Muscle layer of duodenum (tissue), 2 donors: ENCODE measurements around the gene MACROD1.
"Not testable (repeated sequence)": the region's sequence is repeated elsewhere in the genome, so short reads cannot be mapped to it uniquely, and the experiment has no call there.

Experiments used
- H3K27ac ChIP-seq: one replicate; pipeline ENCODE4 v1.7.0; 2013; ENCODE audit warnings: mild to moderate bottlenecking, low read length
- H3K27me3 ChIP-seq: one replicate; pipeline ENCODE4 v1.7.0; 2013; ENCODE audit warnings: low read depth, mild to moderate bottlenecking, control low read depth, low read length
- H3K36me3 ChIP-seq, 2 donors: one replicate each; pipeline ENCODE4 v1.7.0; 2013; ENCODE audit warnings: low read length in 2 of 2, control low read depth in 1 of 2, mild to moderate bottlenecking in 1 of 2; ENCODE audit not compliant: insufficient read depth in 2 of 2, control insufficient read depth in 1 of 2
- H3K4me1 ChIP-seq, 2 donors: one replicate each; pipeline ENCODE4 v1.7.0; 2013; ENCODE audit warnings: low read length in 2 of 2, mild to moderate bottlenecking in 2 of 2, control low read depth in 1 of 2, moderate library complexity in 1 of 2; ENCODE audit not compliant: insufficient read depth in 2 of 2, control insufficient read depth in 1 of 2
- H3K4me3 ChIP-seq, 2 donors: one replicate each; pipeline ENCODE4 v1.7.0; 2013; ENCODE audit warnings: low read length in 2 of 2, low read depth in 1 of 2, mild to moderate bottlenecking in 1 of 2
- H3K9me3 ChIP-seq, 2 donors: one replicate each; pipeline ENCODE4 v1.7.0; 2013; ENCODE audit warnings: low read length in 2 of 2, control low read depth in 1 of 2, mild to moderate bottlenecking in 1 of 2; ENCODE audit not compliant: control insufficient read depth in 1 of 2
- donor health status: healthy.

MACROD1 gene

DNA sequence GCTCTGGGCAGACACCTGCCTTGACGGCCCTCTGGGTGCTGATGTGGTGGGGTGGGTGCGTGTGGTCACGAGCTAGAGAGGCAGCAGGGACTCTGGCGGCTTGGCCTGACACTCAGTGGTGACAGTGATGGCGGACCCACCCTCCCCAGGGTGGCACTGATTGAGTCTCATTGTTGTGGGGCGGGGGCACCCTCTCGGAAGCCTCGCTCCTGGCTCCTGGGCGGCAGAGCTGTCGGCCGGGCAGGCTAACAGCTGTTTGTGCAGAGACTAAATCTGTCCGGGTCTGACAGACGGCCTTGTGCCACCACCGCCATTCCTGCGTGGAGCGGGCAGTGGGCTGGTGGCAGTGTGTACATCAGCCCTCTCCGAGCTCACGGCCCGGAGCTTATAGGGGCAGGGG is 114.6 kb downstream of the MACROD1 start:
- H3K4me3 ChIP-seq, result no peak overlapping the region
- no peak overlapping the region for H3K27ac ChIP-seq
- H3K4me1 ChIP-seq, result peaks cover 0 to 18% of the 10 kb centered on the region in 2 donors

DNA sequence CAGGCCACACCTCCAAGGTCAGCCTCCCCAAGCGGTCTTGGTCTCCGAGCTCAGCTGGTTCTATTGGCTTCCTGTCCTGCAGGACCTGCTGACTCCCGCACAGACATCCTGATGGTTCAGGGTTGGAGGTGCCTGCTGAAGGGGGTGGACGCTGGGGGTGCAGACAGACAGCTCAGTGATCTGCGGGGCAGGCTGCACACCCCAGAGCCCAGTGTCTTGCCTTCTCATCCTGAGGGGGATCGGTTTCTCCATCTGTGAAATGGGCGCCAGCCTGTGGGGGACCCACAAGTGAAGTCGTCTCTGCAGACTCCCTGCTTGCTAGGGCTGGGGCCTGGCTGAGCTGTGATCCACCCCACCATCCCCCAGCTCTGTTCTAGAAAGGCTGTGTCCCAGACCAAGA is 116.4 kb downstream of the MACROD1 start:
- H3K4me1 ChIP-seq, result peaks cover 0 to 5% of the 10 kb centered on the region in 2 donors
- H3K27ac ChIP-seq, result no peak overlapping the region
- H3K36me3 ChIP-seq, result no peaks in the 10 kb centered on the region
- no peaks in the 10 kb centered on the region for H3K27me3 ChIP-seq
- H3K9me3 ChIP-seq, result no peaks in the 10 kb centered on the region
- H3K4me3 ChIP-seq, result no peak overlapping the region

More for the DNA sequence above, 114.6 kb downstream of the MACROD1 start:
- Histone ChIP-seq H3K36me3 (no peaks in the 10 kb centered on the region), H3K27me3 (no peaks in the 10 kb centered on the region), H3K9me3 (no peaks in the 10 kb centered on the region)

DNA sequence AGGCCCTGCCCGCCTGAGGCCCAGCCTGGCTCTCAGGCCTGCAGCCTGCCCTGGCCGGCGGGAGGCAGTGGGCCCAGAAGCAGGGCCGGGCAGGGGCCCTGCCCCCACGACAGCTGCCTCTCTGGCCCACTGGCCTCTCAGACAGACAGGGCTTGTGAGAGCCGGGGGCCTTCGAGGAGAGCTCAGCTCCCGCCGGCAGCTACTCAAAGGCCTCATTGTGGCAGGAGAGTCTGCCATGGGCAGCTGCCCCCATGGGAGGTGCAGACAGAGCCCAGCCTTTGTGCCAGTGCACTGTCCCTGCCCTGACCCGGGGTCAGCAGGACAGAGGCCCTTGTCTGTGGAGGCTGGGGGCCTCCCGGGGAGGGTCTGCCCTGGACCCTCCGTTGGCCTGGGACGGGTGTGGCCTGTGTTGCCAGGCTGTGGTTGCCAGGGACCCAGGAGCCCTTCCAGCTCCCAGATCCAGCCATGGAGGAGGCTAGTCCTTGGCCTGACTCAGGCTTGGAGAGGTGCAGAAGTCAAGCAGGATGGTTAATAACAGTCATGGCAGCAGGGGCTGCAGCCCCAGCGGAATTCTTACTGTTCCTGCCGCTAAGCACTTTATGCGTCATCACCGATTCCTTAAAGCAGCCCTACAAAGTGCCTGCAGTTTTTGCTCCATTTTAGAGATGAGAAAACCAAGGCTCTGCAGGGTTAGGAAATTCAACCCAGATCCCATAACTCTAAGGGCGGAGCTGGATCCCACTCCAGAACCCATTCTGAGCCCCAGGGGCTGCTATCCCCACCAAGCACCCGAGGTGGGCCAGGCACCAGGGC is 117.7 kb downstream of the MACROD1 start:
- no peaks in the 10 kb centered on the region for H3K27me3 ChIP-seq
- H3K27ac ChIP-seq, result no peak overlapping the region
- no peak overlapping the region for H3K4me3 ChIP-seq
- H3K9me3 ChIP-seq, result no peaks in the 10 kb centered on the region
- no peaks in the 10 kb centered on the region for H3K36me3 ChIP-seq
- H3K4me1 ChIP-seq, result peaks cover 0 to 5% of the 10 kb centered on the region in 2 donors

- H3K36me3 ChIP-seq, H3K27ac ChIP-seq, H3K9me3 ChIP-seq, H3K4me1 ChIP-seq, H3K27me3 ChIP-seq, H3K4me3 ChIP-seq: not testable (repeated sequence)
Measured at GRCh38 chr11:64047373-64047772, 118.5 kb downstream of the MACROD1 start.

DNA sequence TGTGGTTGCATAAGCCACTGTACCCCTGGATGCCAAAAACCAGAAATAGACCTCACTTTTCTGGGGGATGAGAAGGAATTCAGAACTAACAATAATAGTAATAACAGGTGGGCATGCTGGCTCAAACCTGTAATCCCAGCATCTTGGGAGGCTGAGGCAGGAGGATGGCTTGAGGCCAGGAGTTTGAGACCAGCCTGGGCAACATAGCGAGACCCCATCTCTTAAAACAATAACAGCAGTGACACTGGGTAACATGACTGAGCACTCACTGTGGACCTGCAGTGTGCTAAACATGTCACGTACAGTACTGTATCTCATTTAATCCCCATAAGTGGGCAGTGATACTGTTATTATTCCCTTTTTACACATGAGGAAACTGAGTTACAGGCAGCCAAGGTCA is 120.2 kb downstream of the MACROD1 start:
- Histone ChIP-seq H3K27ac (no peak overlapping the region), H3K27me3 (no peaks in the 10 kb centered on the region), H3K4me1 (peaks cover 0 to 9% of the 10 kb centered on the region in 2 donors), H3K4me3 (no peak overlapping the region), H3K36me3 (no peaks in the 10 kb centered on the region), H3K9me3 (no peaks in the 10 kb centered on the region)

- H3K27ac ChIP-seq, result no peak overlapping the region
Measured at GRCh38 chr11:64044730-64045393, 121.1 kb downstream of the MACROD1 start.

DNA sequence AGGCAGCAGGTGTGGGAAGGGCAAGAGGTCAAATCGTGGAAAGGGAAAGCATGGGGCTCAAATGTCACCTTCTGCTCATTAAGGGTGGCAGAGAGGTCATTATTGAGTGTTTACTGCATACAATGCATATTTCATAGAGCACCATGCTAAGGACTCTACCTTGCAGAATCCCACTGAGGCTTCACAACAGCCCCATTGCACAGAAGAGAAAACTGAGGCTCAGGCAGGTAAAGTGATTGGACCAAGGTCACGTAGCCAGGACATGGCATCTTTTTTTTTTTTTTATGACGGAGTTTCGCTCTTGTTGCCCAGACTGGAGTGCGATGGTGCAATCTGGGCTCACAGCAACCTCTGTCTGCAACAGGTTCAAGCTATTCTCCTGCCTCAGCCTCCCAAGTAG is 122.4 kb downstream of the MACROD1 start:
- H3K27me3 ChIP-seq, result no peaks in the 10 kb centered on the region
- no peak overlapping the region for H3K4me3 ChIP-seq
- H3K36me3 ChIP-seq, result no peaks in the 10 kb centered on the region
- peaks cover 0 to 9% of the 10 kb centered on the region in 2 donors for H3K4me1 ChIP-seq
- H3K9me3 ChIP-seq, result no peaks in the 10 kb centered on the region
- H3K27ac ChIP-seq, result no peak overlapping the region

More at GRCh38 chr11:64044730-64045393, 121.1 kb downstream of the MACROD1 start:
- Histone ChIP-seq H3K36me3 (no peaks in the 10 kb centered on the region), H3K27me3 (no peaks in the 10 kb centered on the region), H3K9me3 (no peaks in the 10 kb centered on the region), H3K4me1 (peaks cover 0 to 9% of the 10 kb centered on the region in 2 donors), H3K4me3 (no peak overlapping the region)

DNA sequence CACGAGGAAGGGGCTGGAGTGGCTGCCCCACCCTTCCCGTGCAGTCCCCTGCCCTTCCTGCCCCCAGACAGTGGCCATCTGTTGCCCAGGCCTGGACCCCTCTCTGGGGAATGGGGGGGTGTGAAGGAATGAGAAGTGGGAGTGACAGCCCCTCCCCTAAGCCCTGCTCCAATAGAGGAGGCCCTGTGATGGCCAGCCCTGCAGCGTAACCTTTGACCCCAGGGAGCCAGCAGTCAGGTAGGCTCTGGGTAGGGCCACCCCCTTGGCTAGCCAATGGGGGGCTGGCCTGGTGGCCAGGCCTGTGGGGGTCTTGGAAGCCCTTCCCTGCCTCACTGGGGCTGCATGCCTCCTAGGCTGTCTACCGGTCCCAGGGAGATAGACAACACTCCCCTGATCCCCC is 123.6 kb downstream of the MACROD1 start:
- Histone ChIP-seq H3K27me3 (no peaks in the 10 kb centered on the region), H3K9me3 (no peaks in the 10 kb centered on the region), H3K4me3 (no peak overlapping the region), H3K4me1 (peaks cover 0 to 9% of the 10 kb centered on the region in 2 donors), H3K36me3 (no peaks in the 10 kb centered on the region), H3K27ac (no peak overlapping the region)

GRCh38 chr11:64041846-64042245 is 124.1 kb downstream of the MACROD1 start:
- Histone ChIP-seq H3K4me1 (peaks cover 0 to 12% of the 10 kb centered on the region in 2 donors), H3K4me3 (no peak overlapping the region), H3K9me3 (no peaks in the 10 kb centered on the region), H3K27me3 (peaks cover 2% of the 10 kb centered on the region), H3K27ac (no peak overlapping the region), H3K36me3 (no peaks in the 10 kb centered on the region)

GRCh38 chr11:64040684-64041322 is 125.1 kb downstream of the MACROD1 start:
- H3K4me3 ChIP-seq, result no peak overlapping the region
- no peak overlapping the region for H3K27ac ChIP-seq
- H3K27me3 ChIP-seq, result peaks cover 3% of the 10 kb centered on the region
- no peaks in the 10 kb centered on the region for H3K36me3 ChIP-seq
- H3K4me1 ChIP-seq, result peaks cover 0 to 21% of the 10 kb centered on the region in 2 donors
- no peaks in the 10 kb centered on the region for H3K9me3 ChIP-seq

DNA sequence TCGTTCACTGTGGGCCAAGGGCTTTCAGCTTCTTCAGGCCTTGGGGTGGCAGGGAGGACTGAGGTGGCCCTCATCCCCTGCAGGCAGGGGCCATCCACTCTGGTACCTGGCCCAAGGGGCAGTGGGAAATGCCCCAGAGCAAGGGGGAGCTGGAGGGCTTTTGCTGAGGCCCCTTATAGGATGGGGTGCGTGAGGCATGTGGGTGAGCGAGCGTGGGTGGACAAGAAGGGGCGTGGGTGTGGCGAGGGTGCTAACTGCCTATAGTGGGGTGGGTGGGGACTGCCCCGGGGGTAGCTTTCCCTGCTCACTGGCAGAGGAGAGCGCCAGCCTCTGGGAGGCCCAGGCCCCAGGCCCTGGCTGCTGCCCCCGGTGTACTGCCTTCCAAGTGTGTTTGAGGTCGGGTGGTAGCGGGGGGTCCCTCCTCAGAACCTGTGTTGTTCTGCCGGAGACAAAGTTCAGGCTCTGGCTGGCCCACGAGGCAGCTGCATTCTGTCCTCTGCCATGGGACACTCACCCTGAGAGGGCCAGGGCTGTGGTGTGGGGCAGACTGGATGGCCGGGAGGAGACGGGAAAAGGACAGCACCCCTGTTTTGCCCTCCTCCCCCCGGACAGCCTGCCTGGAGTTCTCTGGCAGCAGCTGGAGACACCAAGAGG is 126.8 kb downstream of the MACROD1 start:
- no peak overlapping the region for H3K4me3 ChIP-seq
- no peaks in the 10 kb centered on the region for H3K36me3 ChIP-seq
- no peaks in the 10 kb centered on the region for H3K9me3 ChIP-seq
- H3K27me3 ChIP-seq, result peaks cover 12% of the 10 kb centered on the region
- H3K27ac ChIP-seq, result no peak overlapping the region
- peaks cover 0 to 23% of the 10 kb centered on the region in 2 donors for H3K4me1 ChIP-seq
